GM18505 (cell line): Measurements from ENCODE around the gene CES1.
"Not testable (repeated sequence)": the region's sequence is repeated elsewhere in the genome, so short reads cannot be mapped to it uniquely, and the experiment has no call there.

Source experiments
- ATAC-seq: cut with Tn5 transposase; IDR thresholded peaks from one replicate; pipeline ENCODE4 v1.9.1; 2021; ENCODE audit not compliant: unreplicated experiment
- POLR2A ChIP-seq: IDR thresholded peaks from 4 replicates; pipeline ENCODE4 v1.6.1; 2011; ENCODE audit warnings: borderline replicate concordance; ENCODE audit not compliant: insufficient read depth, insufficient read length; ENCODE audit errors: extremely low read depth

CES1 gene

DNA sequence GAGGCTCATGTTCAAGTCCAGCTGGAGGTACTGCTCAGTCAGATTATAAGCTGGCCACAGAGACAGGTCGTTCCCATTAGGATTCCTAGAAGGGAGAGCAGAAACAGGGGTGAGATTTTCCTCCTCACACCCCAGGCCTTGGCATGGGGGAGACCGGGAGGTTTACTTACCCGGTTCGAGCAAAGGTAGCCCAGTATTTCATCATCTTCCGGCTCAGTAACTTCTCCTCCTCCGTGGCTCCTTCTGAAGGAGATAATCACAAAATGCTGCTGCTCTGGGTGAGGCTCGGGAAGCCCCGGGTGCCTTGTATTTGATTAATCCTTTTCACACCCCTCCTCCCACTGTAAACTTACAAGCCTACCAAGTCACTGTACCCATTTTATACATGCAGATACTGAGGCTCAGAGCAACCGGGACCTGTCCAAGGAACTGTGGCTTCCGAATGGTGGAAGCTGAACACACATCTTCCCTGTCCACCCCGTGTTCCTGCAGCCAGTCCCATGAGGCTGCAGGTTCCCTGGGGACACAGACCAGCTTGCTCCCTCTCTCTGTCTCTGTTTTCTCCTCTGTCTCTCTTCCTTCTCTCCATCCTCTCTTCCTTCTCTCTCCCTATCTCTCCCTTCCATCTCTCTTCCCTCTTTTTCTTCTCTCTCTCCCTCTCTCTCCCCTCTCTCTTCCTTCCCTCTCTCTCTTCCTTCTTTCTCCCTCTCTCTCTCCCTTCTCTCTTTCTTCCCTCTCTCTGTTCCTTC, 13.9 kb upstream of the CES1 start:
- no peak for TF ChIP-seq POLR2A
- no peak for ATAC-seq

GRCh38 chr16:55843105-55843395, 10.2 kb upstream of the CES1 start:
- ATAC-seq: no peak
- no peak for TF ChIP-seq POLR2A

GRCh38 chr16:55842369-55843104, 9.6 kb upstream of the CES1 start:
- no peak for TF ChIP-seq POLR2A

DNA sequence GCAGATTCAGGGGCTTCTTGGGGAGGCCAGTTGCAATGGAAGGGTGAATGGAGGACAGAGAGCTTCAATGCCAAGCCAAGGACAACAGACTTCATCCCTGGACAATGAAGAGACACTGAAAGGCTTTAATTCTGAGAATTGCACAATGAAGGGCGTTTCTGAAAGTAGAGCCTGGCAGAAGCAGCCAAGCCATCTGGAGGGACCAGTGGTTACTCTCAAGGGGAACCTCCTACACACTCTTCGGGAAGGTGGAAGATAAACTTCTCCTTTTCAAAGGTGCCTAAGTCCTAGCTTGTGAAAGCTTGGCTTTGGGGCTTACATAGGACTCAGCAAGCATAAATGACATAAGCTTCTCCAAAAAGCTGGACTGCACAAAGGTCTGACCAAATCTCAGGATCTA, 6.2 kb upstream of the CES1 start:
- ATAC-seq: no peak
- no peak for TF ChIP-seq POLR2A

More at GRCh38 chr16:55842369-55843104, 9.6 kb upstream of the CES1 start:
- ATAC-seq: no peak

- ATAC-seq: no peak
- no peak for TF ChIP-seq POLR2A
Measured at GRCh38 chr16:55836158-55836611, 3.3 kb upstream of the CES1 start.

GRCh38 chr16:55835581-55835980, 2.7 kb upstream of the CES1 start:
- TF ChIP-seq POLR2A: no peak
- no peak for ATAC-seq

- not testable (repeated sequence) for ATAC-seq
Measured at GRCh38 chr16:55835173-55835572, 2.3 kb upstream of the CES1 start.

DNA sequence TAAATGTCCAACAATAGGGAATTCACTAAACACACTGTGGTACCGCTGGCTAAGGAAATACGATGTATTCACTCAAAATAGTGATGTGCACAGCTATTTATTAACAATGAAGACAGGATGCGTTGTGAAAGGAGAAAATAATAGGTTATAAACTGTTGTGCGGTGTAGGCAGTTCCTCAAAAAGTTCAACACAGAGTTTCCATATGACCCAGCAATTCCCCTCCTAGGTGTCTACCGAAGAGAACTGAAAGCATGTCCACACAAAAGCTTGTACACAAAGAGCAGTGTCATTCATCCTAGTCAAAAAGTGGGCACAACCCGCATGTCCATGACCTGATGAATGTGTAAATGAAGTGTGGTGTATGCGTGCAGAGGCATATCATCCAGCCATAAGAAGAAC, 1.2 kb upstream of the CES1 start:
- no peak for TF ChIP-seq POLR2A
- ATAC-seq: peak; percentile 93

DNA sequence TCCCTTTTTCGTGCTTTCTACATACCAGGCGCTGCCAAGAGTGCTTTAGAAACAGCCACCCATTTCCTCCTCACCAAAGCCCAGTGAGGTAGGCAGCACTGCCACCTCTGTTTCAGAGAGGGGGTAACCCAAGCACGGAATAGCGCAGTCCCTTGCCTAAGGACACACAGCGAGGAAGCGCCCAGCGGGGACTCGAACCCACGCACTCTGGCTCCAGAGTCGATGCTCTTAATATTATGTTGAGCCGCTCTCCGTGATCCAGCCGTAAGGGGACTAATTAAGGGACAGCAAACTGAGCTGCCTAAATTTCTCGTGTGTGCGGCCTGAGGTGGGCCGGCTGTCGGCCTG, 497 bp downstream of the CES1 start:
- no peak for ATAC-seq

DNA sequence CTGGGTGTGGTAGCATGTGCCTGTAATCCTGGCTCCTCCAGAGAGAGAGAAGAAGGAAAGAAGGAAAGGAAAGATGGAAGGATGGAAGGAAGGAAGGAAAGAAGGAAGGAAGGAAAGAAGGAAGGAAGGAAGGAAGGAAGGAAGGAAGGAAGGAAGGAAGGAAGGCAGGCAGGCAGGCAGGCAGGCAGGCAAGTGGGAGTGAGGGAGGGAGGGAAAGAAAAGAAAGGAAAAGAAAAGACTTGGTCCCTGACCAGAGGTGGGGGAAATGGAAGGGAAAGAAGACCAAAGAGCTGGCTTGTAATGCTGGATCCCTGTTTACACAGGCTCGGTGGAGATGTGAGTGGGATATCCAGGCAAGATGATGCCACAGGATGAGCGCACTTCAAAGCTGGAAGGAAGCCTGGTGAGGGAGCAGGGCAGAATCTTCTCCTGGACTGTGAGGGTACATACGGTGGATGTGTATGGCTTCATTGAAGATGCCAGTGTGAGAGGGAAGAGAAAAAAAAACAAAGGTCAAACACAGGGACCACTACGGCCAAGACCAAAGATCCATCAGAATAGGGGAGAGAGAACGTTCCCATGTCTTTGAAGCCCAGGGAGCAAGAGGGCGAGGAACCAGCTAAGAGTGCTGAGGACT, 2.1 kb downstream of the CES1 start:
- ATAC-seq: no peak

More for the DNA sequence above, 497 bp downstream of the CES1 start:
- TF ChIP-seq POLR2A: no peak

GRCh38 chr16:55829232-55829631, 3.7 kb downstream of the CES1 start:
- ATAC-seq: not testable (repeated sequence)

More for the DNA sequence above, 2.1 kb downstream of the CES1 start:
- TF ChIP-seq POLR2A: no peak

DNA sequence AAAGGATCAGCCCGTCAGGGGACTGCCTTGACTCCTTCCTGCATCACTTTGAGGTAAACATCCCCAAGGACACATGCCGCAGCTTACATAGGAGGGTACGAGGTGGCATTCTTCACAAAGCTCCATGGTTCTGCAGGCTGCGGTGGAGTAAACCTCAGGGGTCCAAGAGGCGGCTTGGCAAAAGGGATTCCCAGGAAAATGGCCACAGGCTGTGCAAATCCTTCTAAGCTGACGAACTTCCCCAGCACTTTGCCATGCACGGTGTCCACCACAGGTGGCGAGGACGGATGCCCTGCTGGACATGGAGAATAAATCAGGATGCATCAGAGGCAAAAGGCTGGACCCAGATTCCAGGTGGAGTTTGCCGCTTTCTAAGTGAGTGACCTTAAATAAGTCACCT, 4.2 kb downstream of the CES1 start:
- TF ChIP-seq POLR2A: no peak

GRCh38 chr16:55825115-55825728, 7.7 kb downstream of the CES1 start:
- no peak for ATAC-seq
- TF ChIP-seq POLR2A: no peak

More for the DNA sequence above, 4.2 kb downstream of the CES1 start:
- no peak for ATAC-seq
